CD4-positive, alpha-beta T cell treated with Interleukin-10 for 1 hour (primary cell): Measurements from ENCODE around the gene UFSP1.
"Not testable (repeated sequence)": the region's sequence is repeated elsewhere in the genome, so short reads cannot be mapped to it uniquely, and the experiment has no call there.

Experiments used
- DNase-seq: peaks from one replicate; pipeline ENCODE4 v3.0.0-alpha.2; 2020

The UFSP1 gene

DNA sequence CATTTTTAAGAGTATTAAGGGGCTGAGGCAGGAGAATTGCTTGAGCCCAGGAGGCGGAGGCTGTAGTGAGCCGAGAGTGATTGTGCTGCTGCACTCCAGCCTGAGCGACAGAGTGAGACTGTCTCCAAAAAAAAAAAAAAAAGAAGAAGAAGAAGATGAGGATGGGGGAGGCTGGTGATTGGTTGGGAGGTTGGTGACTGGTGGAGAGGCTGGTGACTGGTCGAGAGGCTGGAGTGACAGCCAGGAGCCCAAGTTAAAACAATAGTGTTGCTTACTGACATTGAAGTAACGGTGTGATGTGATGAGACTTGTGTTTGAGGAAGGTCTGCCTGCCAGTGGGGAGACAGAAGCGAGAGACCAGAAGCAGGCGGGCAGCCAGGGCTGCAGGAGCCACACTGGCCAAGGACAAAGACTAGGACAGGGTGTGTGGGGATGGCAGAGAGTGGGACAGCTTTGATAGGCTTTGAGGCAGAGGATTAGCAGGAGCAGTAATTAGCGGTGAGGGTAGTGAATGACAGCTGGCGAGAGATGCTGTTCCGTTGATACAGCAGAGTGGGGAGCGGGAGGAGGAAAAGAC lies 9.7 kb downstream of the UFSP1 start:
- DNase-seq, result no peak

DNA sequence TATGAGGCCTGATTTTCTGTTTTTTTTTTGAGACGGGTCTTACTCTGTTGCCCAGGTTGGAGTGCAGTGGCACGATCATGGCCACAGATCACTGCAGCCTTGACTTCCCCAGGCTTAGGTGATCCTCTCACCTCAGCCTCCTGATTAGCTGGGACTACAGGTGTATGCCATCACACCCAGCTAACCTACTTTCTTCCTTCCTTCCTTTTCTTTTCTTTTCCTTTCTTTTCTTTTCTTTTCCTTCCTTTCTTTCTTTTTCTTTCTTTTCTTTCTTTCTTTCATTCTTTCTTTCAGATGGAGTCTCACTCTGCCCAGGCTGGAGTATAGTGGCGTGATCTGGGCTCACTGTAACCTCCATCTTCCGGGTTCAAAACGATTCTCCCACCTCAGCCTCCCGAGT lies 10.8 kb downstream of the UFSP1 start:
- no peak for DNase-seq

DNA sequence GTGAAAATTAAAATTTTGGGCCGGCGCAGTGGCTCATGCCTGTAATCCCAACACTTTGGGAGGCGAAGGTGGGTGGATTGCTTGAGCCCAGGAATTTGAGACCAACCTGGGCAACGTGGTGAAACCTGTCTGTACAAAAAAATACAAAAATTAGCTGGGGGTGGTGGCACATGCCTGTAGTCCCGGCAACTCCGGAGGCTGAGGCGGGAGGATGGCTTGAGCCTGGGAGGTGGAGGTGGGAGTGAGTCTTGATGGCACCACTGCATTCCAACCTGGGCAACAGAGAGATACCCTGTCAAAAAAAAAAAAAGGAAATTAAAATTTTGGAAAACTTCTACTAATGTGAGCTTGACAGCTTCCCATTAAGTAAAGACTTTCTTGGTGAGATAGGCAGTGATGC lies 11.5 kb downstream of the UFSP1 start:
- no peak for DNase-seq

DNA sequence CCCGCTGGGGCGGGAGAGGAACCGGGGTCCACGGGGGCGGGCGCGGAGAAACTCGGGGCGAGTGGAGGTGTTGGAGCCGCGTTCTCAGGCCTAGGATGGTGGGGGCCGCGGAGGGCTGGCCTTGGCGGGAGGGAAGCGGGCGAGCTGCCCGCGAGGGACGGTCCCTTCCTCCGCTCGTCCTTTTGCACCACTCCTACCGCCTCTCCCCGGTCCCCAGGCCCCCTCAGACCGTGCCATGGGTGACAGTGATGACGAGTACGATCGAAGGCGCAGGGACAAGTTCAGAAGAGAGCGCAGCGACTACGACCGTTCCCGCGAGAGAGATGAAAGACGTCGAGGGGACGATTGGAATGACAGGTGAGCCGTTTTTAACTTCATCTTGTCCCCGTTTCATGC lies 14.2 kb downstream of the UFSP1 start:
- peak; percentile 35 for DNase-seq

DNA sequence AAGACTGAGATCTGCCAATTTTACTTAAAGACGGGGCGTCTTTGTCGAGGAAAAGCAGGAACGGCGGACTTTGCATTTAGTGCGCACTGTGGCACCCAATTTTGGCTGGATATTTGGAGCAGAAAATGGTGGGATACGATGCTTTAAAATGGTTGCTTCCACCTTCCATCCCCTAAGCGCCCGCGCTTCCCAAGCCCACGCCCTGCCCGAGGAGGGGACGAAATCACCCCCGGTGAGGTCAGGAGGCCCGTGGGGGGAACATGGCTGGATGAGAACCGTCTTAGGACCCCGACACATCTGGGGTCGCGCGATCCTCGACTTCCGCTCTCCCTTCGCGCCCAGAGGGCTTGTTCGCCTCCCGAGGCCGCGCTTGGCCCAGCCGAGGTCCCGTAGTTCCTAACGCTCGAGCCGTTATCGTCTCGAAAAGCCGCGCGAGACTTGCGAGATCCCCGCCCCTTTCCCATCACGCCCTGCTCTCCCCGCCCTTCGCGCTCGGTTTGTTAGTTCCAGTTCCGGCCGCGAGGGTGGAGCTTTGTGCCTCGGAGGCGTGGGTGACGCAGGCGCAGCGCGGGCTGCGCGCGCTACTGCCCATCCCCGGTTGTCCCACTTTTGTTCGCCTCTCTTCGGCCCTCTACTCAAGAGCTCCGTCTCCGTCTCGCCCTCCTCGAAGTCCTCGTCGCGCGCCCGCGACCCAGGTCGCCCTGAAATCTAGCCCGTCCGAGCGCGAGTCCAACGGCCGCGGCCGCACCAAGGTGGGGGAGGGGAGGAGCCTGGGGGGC lies 14.7 kb downstream of the UFSP1 start, which contains the start of gene SRRT:
TSS of gene SRRT (plus strand) at position 527 of the 779 bp plus-strand sequence. CDS start 488 bp downstream, outside the sequence.
- peak; percentile 99 for DNase-seq

DNA sequence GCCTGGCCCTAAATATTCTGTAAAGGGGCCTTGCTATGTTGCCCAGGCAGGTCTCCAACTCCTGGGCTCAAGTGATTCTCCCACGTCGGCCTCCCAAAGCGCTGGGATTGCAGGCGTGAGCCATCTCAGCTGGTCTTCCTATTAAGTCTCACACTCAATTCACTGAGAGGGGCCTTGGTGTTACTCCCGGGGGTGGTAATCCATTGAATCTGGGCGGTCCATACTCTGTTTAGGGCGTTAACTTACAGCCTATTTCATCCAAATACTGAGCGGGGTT lies 15.3 kb downstream of the UFSP1 start:
- DNase-seq, result no peak

DNA sequence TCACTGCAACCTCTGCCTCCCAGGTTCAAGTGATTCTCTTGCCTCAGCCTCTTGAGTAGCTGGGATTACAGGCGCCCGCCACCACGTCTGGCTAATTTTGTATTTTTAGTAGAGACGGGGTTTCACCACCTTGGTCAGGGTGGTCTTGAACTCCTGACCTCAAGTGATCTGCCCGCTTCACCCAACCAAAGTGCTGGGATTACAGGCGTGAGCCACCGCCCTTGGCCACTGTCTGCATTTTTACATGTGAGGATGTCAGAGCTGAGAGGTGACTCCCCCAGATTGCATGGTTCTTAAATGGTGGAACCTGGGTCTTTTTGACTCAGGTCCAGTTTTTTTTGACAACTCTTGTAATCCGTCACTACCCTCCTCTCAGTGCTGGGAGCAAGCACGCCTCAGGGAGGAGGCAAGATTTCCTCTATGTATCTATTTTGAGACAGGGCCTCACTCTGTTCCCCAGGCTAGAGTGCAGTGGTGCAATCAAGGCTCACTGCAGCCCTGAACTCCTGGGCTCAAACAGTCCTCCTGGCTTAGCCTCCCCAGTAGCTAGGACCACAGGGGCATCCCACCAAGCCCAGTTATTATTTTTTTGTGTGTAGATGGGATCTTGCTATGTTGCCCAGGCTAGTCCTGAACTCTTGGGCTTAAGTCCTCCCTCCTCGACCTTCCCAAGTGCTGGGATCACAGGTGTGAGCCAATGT lies 15.8 kb downstream of the UFSP1 start:
- DNase-seq, result no peak

DNA sequence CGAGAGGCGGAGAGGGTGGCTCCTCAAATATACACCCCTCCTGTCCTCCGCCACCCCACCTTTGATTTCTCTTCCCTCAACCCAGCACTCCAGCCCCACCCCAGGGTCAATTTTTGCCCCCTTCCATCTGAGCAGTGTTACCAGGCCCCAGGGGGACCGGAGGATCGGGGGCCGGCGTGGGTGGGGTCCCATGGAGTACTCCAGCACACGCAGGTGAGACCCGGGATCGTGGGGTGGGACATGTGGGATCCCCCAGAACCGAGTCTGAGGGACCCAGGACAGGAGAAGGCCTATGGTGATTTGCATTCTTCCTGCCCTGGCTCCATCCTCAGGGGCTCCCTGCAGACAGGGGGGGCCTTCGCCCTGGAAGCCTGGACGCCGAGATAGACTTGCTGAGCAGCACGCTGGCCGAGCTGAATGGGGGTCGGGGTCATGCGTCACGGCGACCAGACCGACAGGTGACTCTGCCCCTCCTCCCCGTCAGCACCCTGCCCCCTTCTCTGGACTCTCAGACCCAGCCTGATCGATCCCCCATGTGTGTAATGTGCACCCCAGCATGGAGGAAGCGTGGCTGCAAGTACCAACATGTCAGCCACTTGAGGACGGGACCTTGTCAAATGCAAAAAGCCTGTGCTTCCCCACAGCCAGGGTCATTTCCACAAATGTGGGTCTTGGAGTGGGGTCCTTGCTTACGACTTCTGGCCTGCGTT lies 21.6 kb downstream of the UFSP1 start:
- no peak for DNase-seq

DNA sequence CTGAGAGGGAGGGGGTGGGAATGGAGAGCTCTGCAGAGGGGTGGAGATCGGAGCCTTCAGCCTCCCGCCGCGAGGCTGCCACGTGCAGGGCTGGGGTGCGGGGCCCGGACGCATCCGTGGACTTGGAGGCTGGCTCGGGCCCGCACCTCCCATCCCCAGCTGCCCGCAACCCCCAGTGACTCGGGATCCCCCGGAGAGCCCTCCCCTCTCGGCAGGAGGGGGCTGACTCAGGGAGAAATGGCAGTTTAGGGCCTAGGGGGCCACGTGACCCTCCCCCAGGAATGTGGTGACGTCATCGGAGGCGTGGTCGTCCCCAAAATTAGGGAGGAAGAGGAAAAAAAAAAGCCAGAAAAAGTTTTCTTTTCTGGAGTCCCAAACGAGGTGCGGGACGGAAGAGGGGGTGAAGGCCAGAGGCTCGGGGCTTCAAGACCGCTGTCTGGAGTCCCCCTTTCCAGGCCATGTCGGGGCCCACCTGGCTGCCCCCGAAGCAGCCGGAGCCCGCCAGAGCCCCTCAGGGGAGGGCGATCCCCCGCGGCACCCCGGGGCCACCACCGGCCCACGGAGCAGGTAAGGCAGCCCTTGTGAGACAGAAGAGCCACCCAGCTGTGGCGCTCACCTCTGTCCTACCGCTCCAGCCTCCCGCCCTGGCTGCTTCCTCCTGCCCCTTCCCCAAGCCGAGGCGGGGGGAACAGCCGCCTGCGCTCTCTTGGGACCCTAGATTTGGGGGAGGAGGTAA lies 22.3 kb downstream of the UFSP1 start, which contains the start of gene TRIP6:
TSS of gene TRIP6 (plus strand) at position 348 of the 736 bp plus-strand sequence. CDS start at position 459, 111 bp downstream.
- DNase-seq, result peak; percentile 53

DNA sequence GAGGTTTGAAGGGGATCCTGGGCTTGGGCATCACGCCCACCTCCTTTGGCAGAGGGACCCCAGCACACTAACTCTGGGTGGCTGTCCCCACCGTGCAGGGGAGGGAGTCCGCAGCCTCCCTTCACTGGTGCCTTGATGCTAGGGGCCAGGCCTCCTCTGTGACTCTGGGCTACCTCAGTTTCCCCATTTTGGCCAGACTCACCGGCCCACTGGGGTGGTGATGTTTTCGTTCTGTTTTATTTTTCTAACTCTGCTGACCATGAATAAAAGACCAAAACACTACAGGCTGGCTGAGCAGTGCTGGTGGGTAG lies 22.8 kb downstream of the UFSP1 start:
- no peak for DNase-seq

DNA sequence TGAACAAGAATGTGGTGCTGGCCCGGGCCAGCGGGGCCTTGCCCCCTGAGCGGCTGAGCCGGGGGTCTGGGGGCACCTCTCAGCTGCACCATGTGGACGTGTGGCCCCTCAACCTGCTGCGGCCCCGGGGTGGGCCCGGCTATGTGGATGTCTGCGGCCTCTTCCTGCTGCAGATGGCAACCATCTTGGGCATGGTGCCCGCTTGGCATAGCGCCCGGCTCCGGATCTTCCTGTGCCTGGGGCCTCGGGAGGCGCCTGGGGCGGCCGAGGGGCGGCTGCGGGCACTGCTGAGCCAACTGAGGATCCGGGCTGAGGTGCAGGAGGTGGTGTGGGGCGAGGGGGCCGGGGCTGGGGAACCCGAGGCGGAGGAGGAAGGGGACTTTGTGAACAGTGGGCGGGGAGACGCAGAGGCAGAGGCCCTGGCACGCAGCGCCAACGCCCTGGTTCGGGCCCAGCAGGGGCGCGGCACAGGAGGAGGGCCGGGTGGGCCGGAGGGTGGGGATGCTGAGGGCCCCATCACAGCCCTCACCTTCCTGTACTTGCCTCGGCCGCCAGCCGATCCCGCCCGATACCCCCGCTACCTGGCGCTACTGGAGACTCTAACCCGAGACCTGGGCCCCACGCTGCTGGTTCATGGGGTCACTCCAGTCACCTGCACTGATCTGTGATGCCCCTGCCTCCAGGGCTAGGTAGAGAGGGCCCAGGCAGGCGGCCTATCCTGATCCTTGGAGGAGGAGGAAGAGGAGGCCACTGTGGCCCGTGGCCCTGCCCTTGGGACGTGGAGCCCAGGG lies 23.4 kb downstream of the UFSP1 start:
- no peak for DNase-seq

DNA sequence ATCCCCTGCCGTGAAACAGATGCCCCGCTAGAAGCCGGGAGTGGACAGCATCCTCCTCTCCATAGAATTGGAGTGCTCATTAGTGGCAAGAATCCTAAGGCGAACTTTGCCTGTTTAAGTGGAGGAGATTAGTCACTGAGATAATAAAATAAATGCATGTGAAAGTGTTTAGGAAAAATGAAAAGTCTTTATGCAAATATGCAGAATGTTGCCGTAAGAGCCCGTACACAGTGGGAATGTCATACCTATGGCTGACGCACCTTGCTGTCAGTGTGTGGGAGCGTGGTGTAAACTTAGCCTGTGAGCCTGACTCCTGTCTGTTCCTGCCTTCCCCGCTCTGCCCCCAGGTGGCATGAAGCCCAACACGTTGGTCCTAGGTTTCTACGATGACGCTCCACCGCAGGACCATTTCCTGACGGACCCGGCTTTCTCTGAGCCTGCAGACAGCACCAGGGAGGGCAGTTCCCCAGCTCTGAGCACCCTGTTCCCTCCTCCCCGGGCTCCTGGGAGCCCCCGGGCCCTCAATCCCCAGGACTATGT lies 24.1 kb downstream of the UFSP1 start:
- DNase-seq, result no peak

DNA sequence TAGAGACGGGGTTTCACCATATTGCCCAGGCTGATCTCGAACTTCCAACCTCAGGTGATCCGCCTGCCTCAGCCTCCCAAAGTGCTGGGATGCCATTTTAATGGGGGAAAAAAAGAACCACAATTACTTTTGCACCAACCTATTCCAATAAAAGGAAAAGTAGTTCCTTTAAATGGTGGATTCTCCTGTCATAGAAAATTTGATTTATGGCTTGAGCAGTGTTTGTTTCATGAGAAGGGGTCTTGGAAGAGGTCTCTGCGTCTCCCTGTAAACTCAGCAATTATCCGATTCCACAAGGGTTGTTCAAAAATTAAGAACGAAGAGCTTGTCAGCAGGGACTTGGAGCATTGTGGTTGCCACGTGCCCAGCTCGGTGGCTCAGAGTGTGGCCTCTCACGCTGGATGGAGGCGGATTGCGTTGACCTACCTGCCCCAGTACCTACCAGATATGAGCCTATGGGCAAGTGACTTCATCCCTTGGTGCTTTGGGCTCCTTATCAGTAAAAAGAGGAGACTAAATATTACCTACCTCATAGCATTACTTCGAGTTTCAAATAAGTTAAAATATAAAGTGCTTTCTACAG lies 25.2 kb downstream of the UFSP1 start:
- no peak for DNase-seq

DNA sequence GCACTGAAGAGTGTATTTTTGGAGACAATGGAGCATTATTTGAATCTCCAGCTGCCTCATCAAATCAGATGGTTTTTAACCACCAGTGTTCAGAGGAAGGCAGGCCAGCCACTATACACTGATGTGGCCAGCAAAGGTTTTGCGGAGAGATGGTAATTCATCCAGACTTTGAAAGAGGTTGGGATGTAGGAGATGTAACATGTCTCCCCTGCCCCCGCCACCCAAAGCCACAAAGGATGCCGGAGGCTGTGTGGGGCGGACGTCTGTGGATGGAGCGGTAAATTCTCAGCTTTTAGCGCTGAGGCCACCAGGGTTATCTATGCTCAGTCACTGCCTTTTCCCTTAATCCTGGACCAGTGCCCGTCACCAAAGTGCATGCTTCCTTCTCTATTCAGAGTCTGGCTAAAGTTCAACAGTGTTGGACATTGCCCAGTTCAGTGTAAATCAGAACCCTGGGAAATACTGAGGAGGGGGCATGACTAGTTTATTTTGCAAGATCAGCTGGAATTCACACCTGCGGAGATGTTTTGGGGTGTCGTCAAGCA lies 26.0 kb downstream of the UFSP1 start:
- no peak for DNase-seq

DNA sequence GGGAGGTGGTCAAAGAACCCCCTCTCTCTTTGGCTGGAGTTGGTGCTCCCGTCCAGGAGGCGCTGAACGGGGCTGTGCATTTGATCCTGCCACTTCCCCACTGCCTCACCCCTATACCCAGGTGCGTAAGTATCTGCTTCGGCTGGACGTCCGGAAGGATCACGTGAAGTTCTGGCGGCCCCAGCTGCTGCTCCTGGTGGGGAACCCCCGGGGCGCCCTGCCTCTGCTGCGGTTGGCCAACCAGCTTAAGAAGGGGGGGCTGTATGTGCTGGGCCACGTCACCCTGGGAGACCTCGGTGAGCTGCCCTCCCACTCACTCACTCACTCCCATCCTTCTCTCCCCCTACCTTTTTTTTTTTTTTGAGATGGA lies 27.9 kb downstream of the UFSP1 start:
- DNase-seq, result no peak

DNA sequence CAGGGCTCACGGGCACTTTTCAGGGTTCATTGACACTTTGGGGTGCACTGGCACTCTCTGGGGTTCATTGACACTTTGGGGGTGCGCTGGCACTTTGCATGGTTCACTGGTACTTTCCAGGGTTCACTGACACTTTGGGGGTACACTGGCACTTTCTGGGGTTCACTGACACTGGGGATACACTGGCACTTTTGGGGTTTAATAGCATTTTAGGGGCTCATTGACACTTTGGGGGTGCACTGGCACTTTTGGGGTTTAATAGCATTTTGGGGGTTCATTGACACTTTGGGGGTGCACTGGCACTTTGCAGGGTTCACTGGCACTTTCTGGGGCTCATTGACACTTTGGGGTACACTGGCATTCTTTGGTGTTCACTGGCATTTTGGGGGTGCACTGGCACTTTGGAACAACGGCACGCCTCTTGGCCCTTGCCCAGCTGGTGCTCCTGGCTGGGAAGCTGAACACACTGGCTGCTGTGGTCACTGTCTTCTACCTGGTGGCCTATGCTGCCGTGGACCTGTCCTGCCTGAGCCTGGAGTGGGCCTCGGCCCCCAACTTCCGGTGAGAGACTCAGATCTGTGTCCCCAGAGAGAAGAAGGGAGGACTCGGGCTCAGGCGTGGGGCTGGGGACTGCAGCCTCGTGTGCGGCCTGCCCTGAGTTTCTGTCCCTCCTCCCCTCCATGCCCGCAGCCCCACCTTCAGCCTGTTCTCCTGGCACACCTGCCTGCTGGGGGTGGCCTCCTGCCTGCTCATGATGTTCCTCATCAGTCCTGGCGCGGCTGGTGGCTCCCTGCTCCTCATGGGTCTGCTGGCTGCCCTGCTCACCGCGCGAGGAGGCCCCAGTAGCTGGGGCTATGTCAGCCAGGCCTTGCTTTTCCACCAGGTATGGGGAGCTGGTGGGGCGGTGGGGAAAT lies 28.6 kb downstream of the UFSP1 start:
- DNase-seq, result no peak

DNA sequence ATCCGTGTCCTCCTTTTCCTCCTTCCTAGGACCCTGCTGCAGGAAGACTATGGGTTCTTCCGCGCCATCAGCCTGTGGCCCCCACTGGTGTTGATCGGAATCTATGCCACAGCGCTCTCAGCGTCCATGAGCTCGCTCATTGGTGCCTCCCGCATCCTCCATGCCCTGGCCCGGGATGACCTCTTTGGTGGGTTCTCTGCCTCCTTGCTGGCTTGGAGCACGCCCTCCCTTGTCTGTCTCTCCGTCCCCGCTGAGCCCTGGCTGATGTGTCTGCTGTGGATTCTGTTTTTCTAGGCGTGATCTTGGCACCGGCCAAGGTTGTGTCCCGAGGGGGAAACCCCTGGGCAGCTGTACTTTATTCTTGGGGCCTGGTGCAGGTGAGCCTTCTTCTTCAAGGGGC lies 29.7 kb downstream of the UFSP1 start:
- no peak for DNase-seq

DNA sequence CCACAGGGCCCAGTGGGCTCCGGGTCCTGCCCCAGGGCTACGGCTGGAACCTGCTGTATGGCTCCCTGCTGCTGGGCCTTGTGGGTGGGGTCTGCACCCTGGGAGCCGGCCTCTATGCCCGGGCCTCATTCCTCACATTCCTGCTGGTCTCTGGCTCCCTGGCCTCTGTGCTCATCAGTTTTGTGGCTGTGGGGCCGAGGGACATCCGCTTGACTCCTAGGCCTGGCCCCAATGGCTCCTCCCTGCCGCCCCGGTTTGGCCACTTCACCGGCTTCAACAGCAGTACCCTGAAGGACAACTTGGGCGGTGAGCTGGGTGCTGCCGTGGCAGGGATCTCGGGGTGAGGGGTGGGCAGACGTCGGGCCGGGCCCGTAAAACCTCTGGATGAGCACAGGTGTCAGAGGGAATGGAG lies 32.6 kb downstream of the UFSP1 start:
- no peak for DNase-seq

DNA sequence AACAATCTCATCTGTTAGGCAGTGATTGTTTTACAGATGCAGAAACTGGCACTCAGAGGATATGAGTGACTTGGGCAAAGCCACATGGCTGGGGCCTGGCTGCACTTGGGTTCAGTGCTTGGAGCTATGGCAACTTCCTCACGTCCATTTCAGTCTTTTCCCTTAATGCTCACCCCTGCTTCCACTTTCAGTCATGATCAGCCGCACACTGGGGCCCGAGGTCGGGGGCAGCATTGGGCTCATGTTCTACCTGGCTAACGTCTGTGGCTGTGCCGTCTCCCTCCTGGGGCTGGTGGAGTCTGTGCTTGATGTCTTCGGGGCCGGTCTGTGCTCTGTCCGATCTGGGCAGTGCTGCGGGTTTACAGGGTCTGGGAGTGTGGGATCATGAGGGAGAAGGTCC lies 34.0 kb downstream of the UFSP1 start:
- no peak for DNase-seq

DNA sequence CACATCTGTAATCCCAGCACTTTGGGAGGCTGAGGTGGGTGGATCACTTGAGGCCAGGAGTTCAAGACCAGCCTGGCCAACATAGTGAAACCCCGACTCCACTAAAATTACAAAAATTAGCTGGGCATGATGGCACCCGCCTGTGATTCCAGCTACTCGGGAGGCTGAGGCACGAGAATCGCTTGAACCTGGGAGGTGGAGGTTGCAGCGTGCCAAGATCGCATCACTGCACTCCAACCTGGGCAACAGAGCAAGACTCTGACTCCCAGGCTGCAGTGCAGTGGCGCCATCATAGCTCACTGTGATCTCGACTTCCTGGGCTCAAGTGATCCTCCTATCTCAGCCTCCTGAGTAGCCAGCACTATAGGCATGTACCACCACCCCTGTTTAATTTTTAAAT lies 34.6 kb downstream of the UFSP1 start:
- DNase-seq, result not testable (repeated sequence)
